Astrocyte (in vitro differentiated cells and primary cell): ENCODE measurements around the gene CXCR4. TPM values are rescaled to one million over a fixed set of nuclear protein-coding genes. Genes with fewer than 3 reads are reported as not detected.

Experiments
- DNase-seq: peaks from one replicate; pipeline ENCODE4 v3.0.0-alpha.2; 2010; ENCODE audit warnings: low read depth
- FAIRE-seq: peaks from 2 replicates; lab custom pipeline; 2011; peaks lifted over from hg19 to GRCh38; lab: Jason Lieb, UNC
- H2AFZ ChIP-seq: 2 replicates; pipeline ENCODE4 v1.6.0; 2012; ENCODE audit warnings: low read depth, low read length, inconsistent platforms
- H3K27ac ChIP-seq: 2 replicates; pipeline ENCODE4 v1.5.1; 2011; ENCODE audit warnings: low read depth, low read length, inconsistent platforms
- H3K27me3 ChIP-seq: 2 replicates; pipeline ENCODE4 v1.6.0; 2011; ENCODE audit warnings: low read length, inconsistent platforms; ENCODE audit not compliant: insufficient read depth
- H3K36me3 ChIP-seq: 2 replicates; pipeline ENCODE4 v1.5.1; 2011; ENCODE audit warnings: low read length, inconsistent platforms; ENCODE audit not compliant: insufficient read depth
- H3K4me1 ChIP-seq: 2 replicates; pipeline ENCODE4 v1.5.1; 2011; ENCODE audit warnings: low read length, inconsistent platforms; ENCODE audit not compliant: insufficient read depth
- H3K4me2 ChIP-seq: 2 replicates; pipeline ENCODE4 v1.6.0; 2012; ENCODE audit warnings: low read length, inconsistent platforms
- H3K4me3 ChIP-seq: 2 replicates; pipeline ENCODE4 v1.5.1; 2011; ENCODE audit warnings: low read depth, mild to moderate bottlenecking, low read length, inconsistent platforms; ENCODE audit not compliant: insufficient read depth
- H3K79me2 ChIP-seq: 2 replicates; pipeline ENCODE4 v1.6.0; 2012; ENCODE audit warnings: mild to moderate bottlenecking, low read length, inconsistent platforms; ENCODE audit not compliant: insufficient read depth
- H3K9ac ChIP-seq: 2 replicates; pipeline ENCODE4 v1.6.0; 2012; ENCODE audit warnings: mild to moderate bottlenecking, low read length, inconsistent platforms
- H3K9me3 ChIP-seq: 2 replicates; pipeline ENCODE4 v1.5.1; 2012; ENCODE audit warnings: low read depth, mild to moderate bottlenecking, low read length, inconsistent platforms; ENCODE audit not compliant: insufficient read depth
- H4K20me1 ChIP-seq: 2 replicates; pipeline ENCODE4 v1.6.0; 2012; ENCODE audit warnings: low read length, inconsistent platforms; ENCODE audit not compliant: insufficient read depth
- H3K27ac Mint-ChIP-seq: one replicate; pipeline ENCODE4 v1.8.0; 2021; ENCODE audit warnings: mild to moderate bottlenecking, mixed read lengths; ENCODE audit not compliant: unreplicated experiment
- H3K27me3 Mint-ChIP-seq: one replicate; pipeline ENCODE4 v1.8.0; 2021; ENCODE audit warnings: low read depth, mixed read lengths; ENCODE audit not compliant: unreplicated experiment
- H3K36me3 Mint-ChIP-seq: one replicate; pipeline ENCODE4 v1.8.0; 2021; ENCODE audit warnings: low read depth, mixed read lengths; ENCODE audit not compliant: unreplicated experiment
- H3K4me1 Mint-ChIP-seq: one replicate; pipeline ENCODE4 v1.8.0; 2021; ENCODE audit warnings: low read depth, mixed read lengths; ENCODE audit not compliant: unreplicated experiment
- H3K4me3 Mint-ChIP-seq: one replicate; pipeline ENCODE4 v1.8.0; 2021; ENCODE audit warnings: mild to moderate bottlenecking, moderate library complexity, mixed read lengths; ENCODE audit not compliant: unreplicated experiment
- H3K9me3 Mint-ChIP-seq: one replicate; pipeline ENCODE4 v1.8.0; 2021; ENCODE audit warnings: mild to moderate bottlenecking, mixed read lengths; ENCODE audit not compliant: unreplicated experiment
- CTCF ChIP-seq: IDR thresholded peaks from 2 replicates; pipeline ENCODE4 v1.5.1; 2011; ENCODE audit warnings: low read depth, mild to moderate bottlenecking, inconsistent platforms, low read length, moderate library complexity; ENCODE audit not compliant: insufficient read depth
- EZH2 ChIP-seq: IDR thresholded peaks from 2 replicates; pipeline ENCODE4 v1.6.1; 2012; ENCODE audit warnings: mild to moderate bottlenecking, low read length, inconsistent platforms; ENCODE audit not compliant: insufficient read depth
- total RNA-seq: library from RNA; stranded (reverse); gene quantifications from 2 replicates; pipeline ENCODE4 v1.2.1, GENCODE V29; 2021

CXCR4 gene
- total RNA-seq, 1 donor from 2014 or later: 4.1 TPM

- Histone ChIP-seq H4K20me1 (no peaks in the 10 kb centered on the region), H3K27ac (no peak overlapping the region), H3K4me3 (no peak overlapping the region), H3K36me3 (no peaks in the 10 kb centered on the region), H3K27me3 (peaks cover 7% of the 10 kb centered on the region), H3K4me1 (no peaks in the 10 kb centered on the region), H2AFZ (no peak overlapping the region), H3K79me2 (no peaks in the 10 kb centered on the region), H3K9ac (no peak overlapping the region), H3K4me2 (no peak overlapping the region), H3K9me3 (no peaks in the 10 kb centered on the region)
- FAIRE-seq (no peak), DNase-seq (no peak)
- Mint-ChIP-seq H3K4me3 (no peak overlapping the region), H3K27me3 (peaks cover 7% of the 10 kb centered on the region), H3K9me3 (no peaks in the 10 kb centered on the region), H3K27ac (no peak overlapping the region), H3K4me1 (no peaks in the 10 kb centered on the region), H3K36me3 (no peaks in the 10 kb centered on the region)
- no peak for TF ChIP-seq CTCF
- TF ChIP-seq EZH2: no peak
Observed at GRCh38 chr2:136108463-136108862, 9.5 kb downstream of the CXCR4 start.

GRCh38 chr2:136107051-136108033 lies 10.6 kb downstream of the CXCR4 start:
- TF ChIP-seq EZH2 (no peak), CTCF (no peak)
- Histone ChIP-seq H3K4me3 (no peak overlapping the region), H3K27ac (no peak overlapping the region), H3K36me3 (no peaks in the 10 kb centered on the region), H4K20me1 (no peaks in the 10 kb centered on the region), H3K9me3 (no peaks in the 10 kb centered on the region), H3K9ac (no peak overlapping the region), H3K27me3 (peaks cover 1% of the 10 kb centered on the region), H3K79me2 (no peaks in the 10 kb centered on the region), H3K4me2 (no peak overlapping the region), H2AFZ (no peak overlapping the region), H3K4me1 (no peaks in the 10 kb centered on the region)
- Mint-ChIP-seq H3K9me3 (no peaks in the 10 kb centered on the region), H3K36me3 (no peaks in the 10 kb centered on the region), H3K27ac (no peak overlapping the region), H3K4me1 (no peaks in the 10 kb centered on the region), H3K4me3 (no peak overlapping the region), H3K27me3 (peaks cover 7% of the 10 kb centered on the region)
- DNase-seq: no peak
- no peak for FAIRE-seq

GRCh38 chr2:136106505-136106904 lies 11.4 kb downstream of the CXCR4 start:
- H3K27ac Mint-ChIP-seq: no peak overlapping the region
- no peaks in the 10 kb centered on the region for H3K9me3 Mint-ChIP-seq
- DNase-seq (no peak), FAIRE-seq (no peak)
- no peak overlapping the region for H3K27ac ChIP-seq
- H3K9me3 ChIP-seq: no peaks in the 10 kb centered on the region
- no peaks in the 10 kb centered on the region for H3K4me1 Mint-ChIP-seq
- no peaks in the 10 kb centered on the region for H3K4me1 ChIP-seq
- H3K27me3 ChIP-seq: no peaks in the 10 kb centered on the region
- no peak overlapping the region for H3K4me2 ChIP-seq
- TF ChIP-seq EZH2: no peak
- TF ChIP-seq CTCF: no peak
- H3K9ac ChIP-seq: no peak overlapping the region
- H3K79me2 ChIP-seq: no peaks in the 10 kb centered on the region
- H3K36me3 ChIP-seq: no peaks in the 10 kb centered on the region
- no peaks in the 10 kb centered on the region for H4K20me1 ChIP-seq
- H3K4me3 ChIP-seq: no peak overlapping the region
- no peaks in the 10 kb centered on the region for H3K36me3 Mint-ChIP-seq
- H2AFZ ChIP-seq: no peak overlapping the region
- peaks cover 9% of the 10 kb centered on the region for H3K27me3 Mint-ChIP-seq
- no peak overlapping the region for H3K4me3 Mint-ChIP-seq
